Kidney capillary endothelial cell (primary cell): ENCODE measurements around the gene CACNA1E.

Source experiments
- DNase-seq: peaks from one replicate; pipeline ENCODE4 v3.0.0-alpha.2; 2018; ENCODE audit warnings: low spot score

The CACNA1E gene

GRCh38 chr1:181637998-181638397, 154.7 kb downstream of the CACNA1E start:
- DNase-seq = no peak

- no peak for DNase-seq
These were observed 157.6 kb downstream of the CACNA1E start for GRCh38 chr1:181640956-181641355.

GRCh38 chr1:181643631-181644030, 160.3 kb downstream of the CACNA1E start:
- DNase-seq = no peak

- DNase-seq = no peak
These were observed 161.9 kb downstream of the CACNA1E start for GRCh38 chr1:181645171-181645570.

GRCh38 chr1:181646710-181647109, 163.4 kb downstream of the CACNA1E start:
- no peak for DNase-seq

- DNase-seq = no peak
These were observed 164.2 kb downstream of the CACNA1E start for GRCh38 chr1:181647314-181648035.

GRCh38 chr1:181651276-181651675, 168.0 kb downstream of the CACNA1E start:
- no peak for DNase-seq

- no peak for DNase-seq
These were observed 172.4 kb downstream of the CACNA1E start for GRCh38 chr1:181655756-181656155.

- DNase-seq = peak; percentile 51
These were observed 173.2 kb downstream of the CACNA1E start for GRCh38 chr1:181656491-181656890.

GRCh38 chr1:181658581-181658980, 175.3 kb downstream of the CACNA1E start:
- no peak for DNase-seq

GRCh38 chr1:181659321-181659957, 176.1 kb downstream of the CACNA1E start:
- peak; percentile 42 for DNase-seq

GRCh38 chr1:181660621-181661020, 177.3 kb downstream of the CACNA1E start:
- no peak for DNase-seq

- no peak for DNase-seq
These were observed 178.3 kb downstream of the CACNA1E start for GRCh38 chr1:181661569-181661968.

GRCh38 chr1:181662606-181663005, 179.3 kb downstream of the CACNA1E start:
- DNase-seq = no peak

GRCh38 chr1:181664543-181664942, 181.2 kb downstream of the CACNA1E start:
- DNase-seq = no peak

- DNase-seq = peak; percentile 56
These were observed 185.9 kb downstream of the CACNA1E start for GRCh38 chr1:181669246-181669645.

- no peak for DNase-seq
These were observed 191.3 kb downstream of the CACNA1E start for GRCh38 chr1:181674617-181675016.

- no peak for DNase-seq
These were observed 192.0 kb downstream of the CACNA1E start for GRCh38 chr1:181675091-181675917.

GRCh38 chr1:181675918-181676190, 192.5 kb downstream of the CACNA1E start:
- no peak for DNase-seq

- DNase-seq = peak; percentile 45
These were observed 193.0 kb downstream of the CACNA1E start for GRCh38 chr1:181676269-181676668.

- DNase-seq = no peak
These were observed 197.0 kb downstream of the CACNA1E start for GRCh38 chr1:181680332-181680731.

- no peak for DNase-seq
These were observed 197.6 kb downstream of the CACNA1E start for GRCh38 chr1:181680871-181681270.

GRCh38 chr1:181685211-181685610, 201.9 kb downstream of the CACNA1E start:
- no peak for DNase-seq
